Measurements from ENCODE around the gene ERGIC3.

DNA sequence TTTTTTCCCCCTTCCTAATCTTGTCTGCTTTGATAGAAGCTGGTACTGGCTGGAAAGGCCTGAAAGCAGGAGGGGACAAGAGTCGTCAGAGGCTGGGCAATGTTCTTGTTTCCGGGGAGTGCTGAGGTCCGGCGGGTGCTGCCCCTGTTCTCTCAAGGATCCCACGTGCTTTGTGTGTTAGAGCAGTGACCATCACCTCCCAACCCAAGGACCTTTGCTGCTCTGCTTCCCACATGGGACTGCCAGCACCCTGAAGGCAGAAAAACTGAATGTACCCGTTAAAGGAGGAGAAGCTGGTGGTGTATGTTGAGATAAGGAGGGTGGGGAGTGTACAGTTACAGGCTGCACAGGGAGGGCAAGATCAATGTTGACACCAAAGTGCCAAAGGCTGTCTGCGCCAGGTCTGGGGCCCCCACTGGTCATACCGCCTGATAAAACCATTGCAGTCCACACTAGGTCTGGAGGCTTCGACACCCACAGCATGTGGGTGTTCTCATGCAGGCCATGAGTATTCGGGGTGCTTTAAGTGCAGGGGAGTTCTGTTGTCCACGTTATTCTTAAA, 27.4 kb upstream of the ERGIC3 start:
- TF ChIP-seq CTCF (IDR thresholded peaks at IDR 0.05) = no peak
- no peak for TF ChIP-seq POLR2A (IDR thresholded peaks at IDR 0.05)

Measured in esophagus squamous epithelium (tissue), 4 donors.